ENCODE data around the gene RAPGEF5.

Gene RAPGEF5

GRCh38 chr7:22280031-22280430 is 76.9 kb downstream of the RAPGEF5 start:
- no peaks in the 10 kb centered on the region for H3K36me3 ChIP-seq (ENCODE audit: control insufficient read depth in 1 of 2, insufficient read depth in 2 of 2, low read length in 2 of 2)
- H3K4me3 ChIP-seq (ENCODE audit: low read depth in 1 of 2, low read length in 2 of 2), result no peak overlapping the region
- no peaks in the 10 kb centered on the region for H3K27me3 ChIP-seq (ENCODE audit: low read depth, low read length)
- H3K9me3 ChIP-seq (ENCODE audit: control insufficient read depth in 1 of 2, low read length in 2 of 2), result no peaks in the 10 kb centered on the region
- no peak overlapping the region for H3K27ac ChIP-seq (ENCODE audit: low read length)
- no peaks in the 10 kb centered on the region for H3K4me1 ChIP-seq (ENCODE audit: control insufficient read depth in 1 of 2, insufficient read depth in 2 of 2, low read length in 2 of 2)

- H3K27ac ChIP-seq (ENCODE audit: low read length), result no peak overlapping the region
- H3K4me3 ChIP-seq (ENCODE audit: low read depth in 1 of 2, low read length in 2 of 2), result no peak overlapping the region
- no peaks in the 10 kb centered on the region for H3K27me3 ChIP-seq (ENCODE audit: low read depth, low read length)
- no peaks in the 10 kb centered on the region for H3K4me1 ChIP-seq (ENCODE audit: control insufficient read depth in 1 of 2, insufficient read depth in 2 of 2, low read length in 2 of 2)
- H3K9me3 ChIP-seq (ENCODE audit: control insufficient read depth in 1 of 2, low read length in 2 of 2), result no peaks in the 10 kb centered on the region
- H3K36me3 ChIP-seq (ENCODE audit: control insufficient read depth in 1 of 2, insufficient read depth in 2 of 2, low read length in 2 of 2), result no peaks in the 10 kb centered on the region
Measured at GRCh38 chr7:22278660-22279059, 78.3 kb downstream of the RAPGEF5 start.

GRCh38 chr7:22277375-22277774 is 79.6 kb downstream of the RAPGEF5 start:
- Histone ChIP-seq H3K27ac (ENCODE audit: low read length) (no peak overlapping the region), H3K4me3 (ENCODE audit: low read depth in 1 of 2, low read length in 2 of 2) (no peak overlapping the region), H3K4me1 (ENCODE audit: control insufficient read depth in 1 of 2, insufficient read depth in 2 of 2, low read length in 2 of 2) (no peaks in the 10 kb centered on the region), H3K36me3 (ENCODE audit: control insufficient read depth in 1 of 2, insufficient read depth in 2 of 2, low read length in 2 of 2) (no peaks in the 10 kb centered on the region), H3K9me3 (ENCODE audit: control insufficient read depth in 1 of 2, low read length in 2 of 2) (no peaks in the 10 kb centered on the region), H3K27me3 (ENCODE audit: low read depth, low read length) (no peaks in the 10 kb centered on the region)

GRCh38 chr7:22275661-22276060 is 81.3 kb downstream of the RAPGEF5 start:
- Histone ChIP-seq H3K4me3 (ENCODE audit: low read depth in 1 of 2, low read length in 2 of 2) (no peak overlapping the region), H3K9me3 (ENCODE audit: control insufficient read depth in 1 of 2, low read length in 2 of 2) (no peaks in the 10 kb centered on the region), H3K36me3 (ENCODE audit: control insufficient read depth in 1 of 2, insufficient read depth in 2 of 2, low read length in 2 of 2) (no peaks in the 10 kb centered on the region), H3K4me1 (ENCODE audit: control insufficient read depth in 1 of 2, insufficient read depth in 2 of 2, low read length in 2 of 2) (no peaks in the 10 kb centered on the region), H3K27me3 (ENCODE audit: low read depth, low read length) (no peaks in the 10 kb centered on the region), H3K27ac (ENCODE audit: low read length) (no peak overlapping the region)

GRCh38 chr7:22271311-22271710 is 85.6 kb downstream of the RAPGEF5 start:
- Histone ChIP-seq H3K4me3 (ENCODE audit: low read depth in 1 of 2, low read length in 2 of 2) (no peak overlapping the region), H3K9me3 (ENCODE audit: control insufficient read depth in 1 of 2, low read length in 2 of 2) (no peaks in the 10 kb centered on the region), H3K27ac (ENCODE audit: low read length) (no peak overlapping the region), H3K27me3 (ENCODE audit: low read depth, low read length) (no peaks in the 10 kb centered on the region), H3K36me3 (ENCODE audit: control insufficient read depth in 1 of 2, insufficient read depth in 2 of 2, low read length in 2 of 2) (no peaks in the 10 kb centered on the region), H3K4me1 (ENCODE audit: control insufficient read depth in 1 of 2, insufficient read depth in 2 of 2, low read length in 2 of 2) (no peaks in the 10 kb centered on the region)

GRCh38 chr7:22270371-22270770 is 86.6 kb downstream of the RAPGEF5 start:
- no peaks in the 10 kb centered on the region for H3K4me1 ChIP-seq (ENCODE audit: control insufficient read depth in 1 of 2, insufficient read depth in 2 of 2, low read length in 2 of 2)
- H3K4me3 ChIP-seq (ENCODE audit: low read depth in 1 of 2, low read length in 2 of 2), result no peak overlapping the region
- no peaks in the 10 kb centered on the region for H3K9me3 ChIP-seq (ENCODE audit: control insufficient read depth in 1 of 2, low read length in 2 of 2)
- no peaks in the 10 kb centered on the region for H3K27me3 ChIP-seq (ENCODE audit: low read depth, low read length)
- no peaks in the 10 kb centered on the region for H3K36me3 ChIP-seq (ENCODE audit: control insufficient read depth in 1 of 2, insufficient read depth in 2 of 2, low read length in 2 of 2)
- H3K27ac ChIP-seq (ENCODE audit: low read length), result no peak overlapping the region

GRCh38 chr7:22269963-22270362 is 87.0 kb downstream of the RAPGEF5 start:
- H3K4me1 ChIP-seq (ENCODE audit: control insufficient read depth in 1 of 2, insufficient read depth in 2 of 2, low read length in 2 of 2), result no peaks in the 10 kb centered on the region
- H3K27ac ChIP-seq (ENCODE audit: low read length), result no peak overlapping the region
- H3K4me3 ChIP-seq (ENCODE audit: low read depth in 1 of 2, low read length in 2 of 2), result no peak overlapping the region
- no peaks in the 10 kb centered on the region for H3K36me3 ChIP-seq (ENCODE audit: control insufficient read depth in 1 of 2, insufficient read depth in 2 of 2, low read length in 2 of 2)
- no peaks in the 10 kb centered on the region for H3K9me3 ChIP-seq (ENCODE audit: control insufficient read depth in 1 of 2, low read length in 2 of 2)
- H3K27me3 ChIP-seq (ENCODE audit: low read depth, low read length), result no peaks in the 10 kb centered on the region

GRCh38 chr7:22268884-22269421 is 88.0 kb downstream of the RAPGEF5 start:
- Histone ChIP-seq H3K36me3 (ENCODE audit: control insufficient read depth in 1 of 2, insufficient read depth in 2 of 2, low read length in 2 of 2) (no peaks in the 10 kb centered on the region), H3K27me3 (ENCODE audit: low read depth, low read length) (no peaks in the 10 kb centered on the region), H3K4me3 (ENCODE audit: low read depth in 1 of 2, low read length in 2 of 2) (no peak overlapping the region), H3K4me1 (ENCODE audit: control insufficient read depth in 1 of 2, insufficient read depth in 2 of 2, low read length in 2 of 2) (no peaks in the 10 kb centered on the region), H3K9me3 (ENCODE audit: control insufficient read depth in 1 of 2, low read length in 2 of 2) (no peaks in the 10 kb centered on the region), H3K27ac (ENCODE audit: low read length) (no peak overlapping the region)

GRCh38 chr7:22267930-22268615 is 88.9 kb downstream of the RAPGEF5 start:
- H3K27ac ChIP-seq (ENCODE audit: low read length), result no peak overlapping the region
- H3K36me3 ChIP-seq (ENCODE audit: control insufficient read depth in 1 of 2, insufficient read depth in 2 of 2, low read length in 2 of 2), result no peaks in the 10 kb centered on the region
- H3K4me1 ChIP-seq (ENCODE audit: control insufficient read depth in 1 of 2, insufficient read depth in 2 of 2, low read length in 2 of 2), result no peaks in the 10 kb centered on the region
- H3K27me3 ChIP-seq (ENCODE audit: low read depth, low read length), result no peaks in the 10 kb centered on the region
- no peak overlapping the region for H3K4me3 ChIP-seq (ENCODE audit: low read depth in 1 of 2, low read length in 2 of 2)
- H3K9me3 ChIP-seq (ENCODE audit: control insufficient read depth in 1 of 2, low read length in 2 of 2), result no peaks in the 10 kb centered on the region

- Histone ChIP-seq H3K27ac (ENCODE audit: low read length) (no peak overlapping the region), H3K27me3 (ENCODE audit: low read depth, low read length) (no peaks in the 10 kb centered on the region), H3K36me3 (ENCODE audit: control insufficient read depth in 1 of 2, insufficient read depth in 2 of 2, low read length in 2 of 2) (no peaks in the 10 kb centered on the region)
Measured at GRCh38 chr7:22262538-22262937, 94.4 kb downstream of the RAPGEF5 start.

GRCh38 chr7:22256541-22257096 is 100.3 kb downstream of the RAPGEF5 start:
- H3K36me3 ChIP-seq (ENCODE audit: control insufficient read depth in 1 of 2, insufficient read depth in 2 of 2, low read length in 2 of 2), result no peaks in the 10 kb centered on the region
- H3K4me1 ChIP-seq (ENCODE audit: control insufficient read depth in 1 of 2, insufficient read depth in 2 of 2, low read length in 2 of 2), result peaks cover 0 to 5% of the 10 kb centered on the region in 2 donors
- H3K27me3 ChIP-seq (ENCODE audit: low read depth, low read length), result no peaks in the 10 kb centered on the region
- no peak overlapping the region for H3K27ac ChIP-seq (ENCODE audit: low read length)
- H3K4me3 ChIP-seq (ENCODE audit: low read depth in 1 of 2, low read length in 2 of 2), result no peak overlapping the region
- H3K9me3 ChIP-seq (ENCODE audit: control insufficient read depth in 1 of 2, low read length in 2 of 2), result no peaks in the 10 kb centered on the region

More at GRCh38 chr7:22262538-22262937, 94.4 kb downstream of the RAPGEF5 start:
- H3K4me1 ChIP-seq (ENCODE audit: control insufficient read depth in 1 of 2, insufficient read depth in 2 of 2, low read length in 2 of 2), result no peaks in the 10 kb centered on the region
- no peak overlapping the region for H3K4me3 ChIP-seq (ENCODE audit: low read depth in 1 of 2, low read length in 2 of 2)
- no peaks in the 10 kb centered on the region for H3K9me3 ChIP-seq (ENCODE audit: control insufficient read depth in 1 of 2, low read length in 2 of 2)

GRCh38 chr7:22255834-22256233 is 101.1 kb downstream of the RAPGEF5 start:
- Histone ChIP-seq H3K4me1 (ENCODE audit: control insufficient read depth in 1 of 2, insufficient read depth in 2 of 2, low read length in 2 of 2) (peaks cover 0 to 5% of the 10 kb centered on the region in 2 donors), H3K27ac (ENCODE audit: low read length) (no peak overlapping the region)

More at GRCh38 chr7:22255834-22256233, 101.1 kb downstream of the RAPGEF5 start:
- no peaks in the 10 kb centered on the region for H3K36me3 ChIP-seq (ENCODE audit: control insufficient read depth in 1 of 2, insufficient read depth in 2 of 2, low read length in 2 of 2)
- H3K27me3 ChIP-seq (ENCODE audit: low read depth, low read length), result no peaks in the 10 kb centered on the region
- H3K9me3 ChIP-seq (ENCODE audit: control insufficient read depth in 1 of 2, low read length in 2 of 2), result no peaks in the 10 kb centered on the region
- H3K4me3 ChIP-seq (ENCODE audit: low read depth in 1 of 2, low read length in 2 of 2), result no peak overlapping the region

All from muscle layer of duodenum (tissue), 2 donors.